GM19397 (cell line): ENCODE results near the gene MYH10.

Experiments
- ATAC-seq: cut with Tn5 transposase; IDR thresholded peaks from one replicate; pipeline ENCODE4 v1.9.1; 2021; ENCODE audit warnings: mild to moderate bottlenecking, moderate library complexity; ENCODE audit not compliant: unreplicated experiment

Gene MYH10

GRCh38 chr17:8610558-8610957 lies 20.0 kb downstream of the MYH10 start:
- no peak for ATAC-seq

- no peak for ATAC-seq
Measured at GRCh38 chr17:8609910-8610309, 20.6 kb downstream of the MYH10 start.

- no peak for ATAC-seq
Measured at GRCh38 chr17:8608001-8608400, 22.5 kb downstream of the MYH10 start.

- ATAC-seq = no peak
Measured at GRCh38 chr17:8606401-8606800, 24.1 kb downstream of the MYH10 start.

- no peak for ATAC-seq
Measured at GRCh38 chr17:8602679-8603078, 27.8 kb downstream of the MYH10 start.

- no peak for ATAC-seq
Measured at GRCh38 chr17:8599351-8600011, 31.0 kb downstream of the MYH10 start.

- no peak for ATAC-seq
Measured at GRCh38 chr17:8598913-8599312, 31.6 kb downstream of the MYH10 start.

- no peak for ATAC-seq
Measured at GRCh38 chr17:8593830-8594229, 36.7 kb downstream of the MYH10 start.

GRCh38 chr17:8593276-8593675 lies 37.2 kb downstream of the MYH10 start:
- no peak for ATAC-seq

- ATAC-seq = no peak
Measured at GRCh38 chr17:8588877-8589554, 41.5 kb downstream of the MYH10 start.

- ATAC-seq = no peak
Measured at GRCh38 chr17:8586766-8587165, 43.8 kb downstream of the MYH10 start.

GRCh38 chr17:8585911-8586310 lies 44.6 kb downstream of the MYH10 start:
- ATAC-seq = no peak

- ATAC-seq = no peak
Measured at GRCh38 chr17:8583954-8584353, 46.6 kb downstream of the MYH10 start.

GRCh38 chr17:8580952-8581658 lies 49.4 kb downstream of the MYH10 start:
- ATAC-seq = no peak

- ATAC-seq = no peak
Measured at GRCh38 chr17:8577868-8578267, 52.7 kb downstream of the MYH10 start.

GRCh38 chr17:8576559-8577294 lies 53.8 kb downstream of the MYH10 start:
- ATAC-seq = no peak

- ATAC-seq = no peak
Measured at GRCh38 chr17:8574687-8575086, 55.8 kb downstream of the MYH10 start.

- no peak for ATAC-seq
Measured at GRCh38 chr17:8572764-8573163, 57.8 kb downstream of the MYH10 start.

- ATAC-seq = no peak
Measured at GRCh38 chr17:8563981-8564602, 66.4 kb downstream of the MYH10 start.

- ATAC-seq = no peak
Measured at GRCh38 chr17:8563024-8563776, 67.3 kb downstream of the MYH10 start.
